GM21526 (cell line): ENCODE measurements around the gene RSPO4.

ENCODE experiments used
- ATAC-seq: cut with Tn5 transposase; IDR thresholded peaks from one replicate; pipeline ENCODE4 v1.9.1; 2021; ENCODE audit warnings: moderate library complexity; ENCODE audit not compliant: unreplicated experiment, low FRiP score

RSPO4 gene

GRCh38 chr20:911882-912600, 90.1 kb downstream of the RSPO4 start:
- no peak for ATAC-seq

GRCh38 chr20:910870-911770, 91.0 kb downstream of the RSPO4 start:
- no peak for ATAC-seq

- no peak for ATAC-seq
Observed at GRCh38 chr20:910132-910869, 91.8 kb downstream of the RSPO4 start.

GRCh38 chr20:909641-910040, 92.5 kb downstream of the RSPO4 start:
- no peak for ATAC-seq
